H9 (cell line): ENCODE measurements around the gene RASAL1. TPM values are rescaled to one million over a fixed set of nuclear protein-coding genes. Genes with fewer than 3 reads are reported as not detected.
A peak's percentile ranks its signal among the peaks of the same experiment; 100 is the strongest.

Experiments
- DNase-seq: peaks from one replicate; pipeline ENCODE4 v3.0.0-alpha.2; 2017
- H2AFZ ChIP-seq: one replicate; pipeline ENCODE4 v1.6.1; 2013; ENCODE audit warnings: mild to moderate bottlenecking, low read length, control low read depth, moderate library complexity
- H2AK5ac ChIP-seq: 2 replicates; pipeline ENCODE4 v1.6.1; 2013; ENCODE audit warnings: low read length, control low read depth, mixed read lengths; ENCODE audit not compliant: insufficient read length
- H2BK120ac ChIP-seq: one replicate; pipeline ENCODE4 v1.6.1; 2013; ENCODE audit warnings: low read depth, mild to moderate bottlenecking, low read length, control low read depth, inconsistent platforms; ENCODE audit not compliant: poor library complexity, severe bottlenecking
- H2BK12ac ChIP-seq: 2 replicates; pipeline ENCODE4 v1.6.1; 2013; ENCODE audit warnings: low read length, control low read depth, mixed read lengths, low read depth; ENCODE audit not compliant: insufficient read length
- H2BK15ac ChIP-seq: 2 replicates; pipeline ENCODE4 v1.6.1; 2013; ENCODE audit warnings: low read depth, low read length, control low read depth
- H2BK20ac ChIP-seq: one replicate; pipeline ENCODE4 v1.6.1; 2013; ENCODE audit warnings: low read depth, mild to moderate bottlenecking, low read length, control low read depth, inconsistent platforms; ENCODE audit not compliant: poor library complexity, severe bottlenecking
- H2BK5ac ChIP-seq: 2 replicates; pipeline ENCODE4 v1.6.1; 2013; ENCODE audit warnings: low read length, control low read depth, mixed read lengths; ENCODE audit not compliant: insufficient read length
- H3K14ac ChIP-seq: 2 replicates; pipeline ENCODE4 v1.6.1; 2013; ENCODE audit warnings: low read length, control low read depth; ENCODE audit not compliant: insufficient read depth
- H3K18ac ChIP-seq: 2 replicates; pipeline ENCODE4 v1.6.1; 2013; ENCODE audit warnings: low read depth, mild to moderate bottlenecking, mixed read lengths, low read length, control low read depth; ENCODE audit not compliant: insufficient read length
- H3K23ac ChIP-seq: 2 replicates; pipeline ENCODE4 v1.6.1; 2013; ENCODE audit warnings: low read length, control low read depth, mixed read lengths, low read depth; ENCODE audit not compliant: insufficient read length
- H3K23me2 ChIP-seq: 2 replicates; pipeline ENCODE4 v1.6.1; 2013; ENCODE audit warnings: low read depth, mild to moderate bottlenecking, mixed read lengths, low read length, control low read depth; ENCODE audit not compliant: insufficient read length, poor library complexity, severe bottlenecking
- H3K27ac ChIP-seq: 2 replicates; pipeline ENCODE4 v1.5.1; 2013; ENCODE audit warnings: low read length, control low read depth, mixed read lengths, low read depth; ENCODE audit not compliant: insufficient read length
- H3K27me3 ChIP-seq: 2 replicates; pipeline ENCODE4 v1.6.1; 2013; ENCODE audit warnings: low read length, control low read depth, inconsistent platforms; ENCODE audit not compliant: insufficient read depth
- H3K4ac ChIP-seq: 2 replicates; pipeline ENCODE4 v1.6.1; 2013; ENCODE audit warnings: low read depth, mild to moderate bottlenecking, control low read depth, inconsistent platforms, low read length, moderate library complexity
- H3K4me1 ChIP-seq: 2 replicates; pipeline ENCODE4 v1.6.1; 2013; ENCODE audit warnings: low read length, control low read depth, inconsistent platforms; ENCODE audit not compliant: insufficient read depth
- H3K4me2 ChIP-seq: 2 replicates; pipeline ENCODE4 v1.6.1; 2013; ENCODE audit warnings: low read length, control low read depth, mixed read lengths; ENCODE audit not compliant: insufficient read length, insufficient read depth
- H3K56ac ChIP-seq: 2 replicates; pipeline ENCODE4 v1.6.1; 2013; ENCODE audit warnings: low read depth, mild to moderate bottlenecking, mixed read lengths, low read length, control low read depth; ENCODE audit not compliant: insufficient read length
- H3K79me1 ChIP-seq: 2 replicates; pipeline ENCODE4 v1.6.1; 2013; ENCODE audit warnings: low read depth, mild to moderate bottlenecking, moderate library complexity, low read length, control low read depth, inconsistent platforms; ENCODE audit not compliant: insufficient read depth, poor library complexity, severe bottlenecking
- H3K79me2 ChIP-seq: 2 replicates; pipeline ENCODE4 v1.6.1; 2013; ENCODE audit warnings: low read length, control low read depth, inconsistent platforms; ENCODE audit not compliant: insufficient read depth
- H3K9ac ChIP-seq: 2 replicates; pipeline ENCODE4 v1.6.1; 2013; ENCODE audit warnings: low read length, control low read depth, mixed read lengths; ENCODE audit not compliant: insufficient read length; ENCODE audit errors: extremely low read depth
- H3K9me3 ChIP-seq: one replicate; pipeline ENCODE4 v1.6.1; 2013; ENCODE audit warnings: low read depth, low read length, inconsistent platforms; ENCODE audit not compliant: control insufficient read depth
- H3T11ph ChIP-seq: one replicate; pipeline ENCODE4 v1.6.1; 2013; ENCODE audit warnings: mild to moderate bottlenecking, low read length, control low read depth, inconsistent platforms
- H4K20me1 ChIP-seq: one replicate; pipeline ENCODE4 v1.6.1; 2013; ENCODE audit not compliant: control insufficient read depth, insufficient read length, insufficient read depth
- H4K5ac ChIP-seq: 2 replicates; pipeline ENCODE4 v1.6.1; 2013; ENCODE audit warnings: low read depth, mild to moderate bottlenecking, mixed read lengths, low read length, control low read depth; ENCODE audit not compliant: insufficient read length
- H4K8ac ChIP-seq: replicated peaks from 2 replicates; pipeline ENCODE4 v1.6.1; 2013; ENCODE audit warnings: low read length, control low read depth, mixed read lengths, low read depth; ENCODE audit not compliant: insufficient read length
- H4K91ac ChIP-seq: 2 replicates; pipeline ENCODE4 v1.6.1; 2013; ENCODE audit warnings: low read depth, mild to moderate bottlenecking, moderate library complexity, mixed read lengths, low read length, control low read depth; ENCODE audit not compliant: insufficient read length
- H3K27ac Mint-ChIP-seq, 3 experiments: 2 replicates in 2 of 3; 3 replicates in 1 of 3; pipeline ENCODE4 v1.8.0; 2020 to 2021; ENCODE audit warnings: mixed read lengths in 3 of 3, mild to moderate bottlenecking in 1 of 3, moderate library complexity in 1 of 3
- H3K27me3 Mint-ChIP-seq: 2 replicates; pipeline ENCODE4 v1.8.0; 2021; ENCODE audit warnings: low read depth, mild to moderate bottlenecking, moderate library complexity, mixed read lengths
- H3K36me3 Mint-ChIP-seq, 3 experiments: 2 replicates in 2 of 3; 3 replicates in 1 of 3; pipeline ENCODE4 v1.8.0; 2020 to 2021; ENCODE audit warnings: low read depth in 3 of 3, mixed read lengths in 3 of 3; ENCODE audit not compliant: insufficient read depth in 1 of 3
- H3K4me1 Mint-ChIP-seq, 2 experiments: 2 replicates each; pipeline ENCODE4 v1.8.0; 2020; ENCODE audit warnings: mixed read lengths in 2 of 2
- H3K4me3 Mint-ChIP-seq, 2 experiments: 2 replicates in 1 of 2; 3 replicates in 1 of 2; pipeline ENCODE4 v1.8.0; 2020 to 2021; ENCODE audit warnings: mild to moderate bottlenecking in 2 of 2, mixed read lengths in 2 of 2, moderate library complexity in 1 of 2
- H3K9me3 Mint-ChIP-seq, 2 experiments: 2 replicates in 1 of 2; 3 replicates in 1 of 2; pipeline ENCODE4 v1.8.0; 2020; ENCODE audit warnings: mild to moderate bottlenecking in 2 of 2, mixed read lengths in 2 of 2, moderate library complexity in 1 of 2
- CTCF ChIP-seq: fragments of 200-600 bp; sonication (generic); conservative IDR thresholded peaks from 3 replicates; pipeline ENCODE4 v1.8.0; 2021; ENCODE audit warnings: antibody characterized with exemption, mild to moderate bottlenecking
- WGBS: extraction: QIAGEN DNeasy Blood & Tissue Kit; methylation state at CpG from one replicate; pipeline ENCODE4 v1.1.7; 2013; ENCODE audit warnings: missing lambda C conversion rate, low lambda C conversion rate, mixed read lengths; ENCODE audit not compliant: insufficient read length; ENCODE audit errors: extremely low coverage; 5-methylcytosine and 5-hydroxymethylcytosine counted together
- total RNA-seq: library from RNA; stranded (reverse); gene quantifications from 2 replicates; pipeline ENCODE4 v1.2.1, GENCODE V29; 2021

RASAL1 gene
- total RNA-seq, 1 experiment from 2014 or later = 2.3 TPM

DNA sequence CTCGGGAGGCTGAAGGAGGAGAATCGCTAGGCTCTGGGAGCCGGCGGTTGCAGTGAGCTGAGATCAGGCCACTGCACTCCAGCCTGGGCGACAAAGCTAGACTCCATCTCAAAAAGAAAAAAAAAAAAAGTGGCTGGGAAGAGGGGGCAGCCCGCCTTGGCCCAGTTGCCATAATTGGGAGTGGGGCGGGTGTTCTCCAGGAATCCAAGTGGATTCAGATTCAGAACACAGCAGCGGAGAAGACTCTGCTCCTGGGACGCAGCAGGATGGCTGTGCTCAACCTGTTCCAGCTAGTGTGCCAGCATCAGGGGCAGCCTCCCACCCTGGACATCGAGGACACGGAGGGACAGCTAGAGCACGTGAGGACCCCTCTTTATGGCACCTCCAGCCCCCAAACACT lies 19.5 kb upstream of the RASAL1 start:
- no peak overlapping the region for H3K56ac ChIP-seq
- H2BK20ac ChIP-seq = no peak overlapping the region
- H3K36me3 Mint-ChIP-seq = peaks cover 9 to 35% (median 27%) of the 10 kb centered on the region in 3 experiments; a peak in 6 of 7 replicates
- no peak overlapping the region for H3K4ac ChIP-seq
- H3K9me3 ChIP-seq = no peaks in the 10 kb centered on the region
- no peak overlapping the region for H2AFZ ChIP-seq
- H2BK5ac ChIP-seq = no peak overlapping the region
- no peak overlapping the region for H2AK5ac ChIP-seq
- H3K9ac ChIP-seq = no peak overlapping the region
- H3K18ac ChIP-seq = no peak overlapping the region
- peaks cover 3% of the 10 kb centered on the region; the same call in 1 of the 2 replicates for H3K4me1 ChIP-seq
- no peak overlapping the region for H4K5ac ChIP-seq
- H3K27me3 ChIP-seq = peaks cover 14% of the 10 kb centered on the region; the same call in 1 of the 2 replicates
- no peak overlapping the region for H3T11ph ChIP-seq
- peaks cover 6 to 18% of the 10 kb centered on the region in 2 experiments for H3K4me1 Mint-ChIP-seq
- H3K4me3 Mint-ChIP-seq = peak overlapping the region in 1 of 2 experiments; percentile 46; a peak in 1 of 5 replicates
- no peak overlapping the region; the same call in 1 of the 2 replicates for H3K14ac ChIP-seq
- no peak overlapping the region for H3K27ac Mint-ChIP-seq
- no peaks in the 10 kb centered on the region for H3K79me1 ChIP-seq
- no CpG with 5 or more reads among the region's 12 CpGs for WGBS
- H2BK120ac ChIP-seq = no peak overlapping the region
- H2BK15ac ChIP-seq = no peak overlapping the region
- no peak overlapping the region for H3K27ac ChIP-seq
- no peaks in the 10 kb centered on the region for H3K79me2 ChIP-seq
- no peak for TF ChIP-seq CTCF
- H4K91ac ChIP-seq = no peak overlapping the region
- H3K23me2 ChIP-seq = peaks cover 8% of the 10 kb centered on the region
- H3K4me2 ChIP-seq = peak overlapping the region; percentile 39
- no peaks in the 10 kb centered on the region; a peak in 2 of 5 replicates for H3K9me3 Mint-ChIP-seq
- H2BK12ac ChIP-seq = no peak overlapping the region
- DNase-seq = no peak
- H4K8ac ChIP-seq = no peak overlapping the region
- no peaks in the 10 kb centered on the region for H4K20me1 ChIP-seq
- H3K23ac ChIP-seq = no peak overlapping the region
- peaks cover 65% of the 10 kb centered on the region for H3K27me3 Mint-ChIP-seq
